ENCODE measurements around the gene HSD17B10.

- TF ChIP-seq EZH2 (IDR thresholded peaks at IDR 0.05; ENCODE audit: low read length, missing control alignments) (no peak), CTCF (conservative IDR thresholded peaks at IDR 0.05 in 1 of 2, IDR thresholded peaks at IDR 0.05 in 1 of 2; ENCODE audit: low read depth in 1 of 2, low read length in 2 of 2) (no peak)
These were observed 3.9 kb downstream of the HSD17B10 start for GRCh38 chrX:53430231-53430630.
